Fibroblast of peridontal ligament (primary cell): Measurements from ENCODE around the gene GLIS1.

Source experiments
- DNase-seq: peaks from one replicate; pipeline ENCODE4 v3.0.0-alpha.2; 2010; ENCODE audit errors: extremely low read depth

Gene GLIS1

GRCh38 chr1:53678938-53679825 lies 59.8 kb downstream of the GLIS1 start:
- DNase-seq: no peak

GRCh38 chr1:53678507-53678906 lies 60.5 kb downstream of the GLIS1 start:
- DNase-seq: peak; percentile 31

- no peak for DNase-seq
Observed at GRCh38 chr1:53678046-53678445, 60.9 kb downstream of the GLIS1 start.

DNA sequence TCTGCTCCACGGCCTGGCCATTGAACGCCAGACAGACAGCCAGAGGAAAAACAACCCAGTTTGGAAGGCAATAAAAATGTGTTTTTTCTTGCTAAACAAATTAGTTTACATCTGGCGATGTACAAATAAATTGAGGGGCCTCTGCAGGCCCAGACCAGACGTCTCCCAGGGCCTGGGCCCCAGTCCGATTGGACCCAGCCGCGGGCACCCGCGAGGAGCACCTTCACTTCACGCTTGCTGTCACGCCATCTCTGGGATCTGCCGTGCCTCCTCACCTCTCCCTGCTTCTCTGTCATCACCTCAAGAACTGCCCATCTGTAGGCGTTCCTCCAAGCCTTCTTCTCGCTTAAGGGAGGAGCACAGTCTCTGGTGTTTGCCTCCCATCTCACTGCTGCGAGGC lies 61.5 kb downstream of the GLIS1 start:
- no peak for DNase-seq

- DNase-seq: no peak
Observed at GRCh38 chr1:53672785-53673184, 66.2 kb downstream of the GLIS1 start.

GRCh38 chr1:53672243-53672642 lies 66.7 kb downstream of the GLIS1 start:
- no peak for DNase-seq

DNA sequence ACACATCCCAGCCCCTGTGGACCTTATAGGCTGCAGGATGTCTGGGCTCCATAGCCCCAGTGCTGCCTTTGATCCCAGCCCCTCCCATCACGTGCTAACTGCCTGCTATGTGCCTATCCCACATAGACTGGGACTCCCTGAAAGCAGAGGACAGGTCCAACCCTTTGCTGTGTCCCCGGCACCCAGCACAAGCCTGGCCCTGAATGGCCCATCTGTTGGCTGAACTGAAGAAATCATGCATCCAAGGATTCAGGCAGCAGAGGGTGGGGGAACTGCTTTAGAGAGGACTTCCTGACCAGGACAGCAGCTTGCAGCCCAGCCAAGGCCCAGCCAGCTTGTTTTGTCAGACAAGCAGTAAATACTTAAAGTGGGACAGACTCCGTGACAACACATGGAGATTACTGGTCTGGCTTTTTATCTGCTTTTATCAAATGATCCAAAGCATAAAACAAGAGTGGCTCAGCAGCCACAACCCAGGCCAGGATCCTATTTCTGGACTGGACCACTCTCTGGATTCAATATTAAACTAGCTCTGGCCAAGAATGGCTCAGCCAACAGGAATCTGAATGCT lies 69.3 kb downstream of the GLIS1 start:
- DNase-seq: no peak

- no peak for DNase-seq
Observed at GRCh38 chr1:53666566-53666965, 72.4 kb downstream of the GLIS1 start.

DNA sequence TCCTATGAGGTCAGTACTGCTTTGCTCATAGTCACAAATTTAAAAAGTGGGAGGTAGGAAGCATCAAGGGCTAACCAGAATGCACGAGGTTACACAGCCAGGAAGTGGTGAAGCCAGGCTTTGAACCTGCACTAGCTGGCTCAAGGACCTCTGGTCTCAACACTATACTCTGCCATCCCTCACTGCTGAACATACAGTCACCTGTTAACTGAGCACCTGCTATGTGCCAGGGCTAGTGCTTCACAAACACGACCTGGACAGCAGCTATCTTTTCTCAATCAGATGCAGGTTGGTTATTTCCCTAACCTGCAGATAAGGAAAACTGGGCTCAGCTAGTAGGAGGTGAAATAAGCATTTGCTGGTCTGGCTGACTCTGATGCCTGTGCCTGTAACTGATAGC lies 73.0 kb downstream of the GLIS1 start:
- no peak for DNase-seq

- DNase-seq: no peak
Observed at GRCh38 chr1:53663529-53664300, 75.2 kb downstream of the GLIS1 start.

DNA sequence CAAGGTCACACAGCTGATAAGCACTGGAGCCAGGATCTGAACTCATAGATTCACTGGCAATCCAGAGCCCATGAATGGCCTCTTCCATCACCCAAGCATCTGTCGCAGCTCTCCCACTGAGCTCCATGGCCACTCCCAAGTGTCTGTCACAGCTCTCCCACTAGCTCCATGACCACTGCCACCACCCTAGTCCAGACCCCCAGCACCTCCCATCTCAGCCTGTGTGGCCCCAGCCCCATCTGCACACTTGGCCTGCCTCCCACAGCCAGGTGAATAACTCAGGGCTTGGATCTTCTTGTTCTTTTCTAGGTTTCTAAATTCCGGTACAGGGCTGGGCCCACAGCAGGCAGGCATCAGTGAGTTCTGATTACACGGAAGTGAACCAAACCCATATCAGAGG lies 76.0 kb downstream of the GLIS1 start:
- DNase-seq: no peak

GRCh38 chr1:53662169-53662568 lies 76.8 kb downstream of the GLIS1 start:
- no peak for DNase-seq

DNA sequence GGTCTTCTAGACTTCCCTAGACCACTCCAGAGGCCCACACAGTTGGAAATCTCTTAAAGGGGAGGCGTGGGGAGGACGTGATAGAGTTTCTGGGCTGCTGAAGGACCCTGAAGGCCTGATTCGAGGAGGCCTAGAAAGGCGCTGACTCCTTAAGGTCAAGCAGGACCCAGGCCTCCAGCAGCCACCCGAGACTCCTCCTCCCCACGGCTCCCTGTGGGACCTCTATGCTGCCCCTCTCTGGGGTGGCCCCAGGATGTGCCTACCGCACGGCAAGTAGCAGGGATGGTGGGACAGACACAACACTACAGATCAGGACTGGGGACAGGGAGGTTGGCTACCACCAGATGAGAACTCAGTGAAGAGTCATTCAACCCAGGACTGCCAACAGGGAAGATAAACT lies 77.5 kb downstream of the GLIS1 start:
- no peak for DNase-seq

- no peak for DNase-seq
Observed at GRCh38 chr1:53660666-53661065, 78.3 kb downstream of the GLIS1 start.

DNA sequence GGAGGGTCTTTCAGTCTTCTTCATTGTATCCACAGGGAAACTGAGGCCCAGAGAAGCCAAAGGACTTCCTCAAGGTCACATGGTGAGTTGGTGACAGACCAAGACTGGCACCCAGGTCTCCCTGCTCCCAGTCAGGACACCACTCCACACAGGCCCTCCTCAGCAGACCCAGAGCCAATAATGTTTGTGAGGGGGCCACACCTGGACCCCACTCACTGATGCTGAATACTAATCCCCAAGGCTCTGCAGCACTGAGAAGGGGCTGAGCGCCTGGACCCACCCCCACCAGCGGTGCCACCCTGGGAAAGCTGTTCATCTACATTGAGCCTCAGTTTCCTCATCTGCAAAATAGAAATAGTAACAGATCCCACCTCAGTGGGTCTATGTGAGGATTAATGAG lies 79.5 kb downstream of the GLIS1 start:
- DNase-seq: no peak

- no peak for DNase-seq
Observed at GRCh38 chr1:53658489-53659230, 80.3 kb downstream of the GLIS1 start.

DNA sequence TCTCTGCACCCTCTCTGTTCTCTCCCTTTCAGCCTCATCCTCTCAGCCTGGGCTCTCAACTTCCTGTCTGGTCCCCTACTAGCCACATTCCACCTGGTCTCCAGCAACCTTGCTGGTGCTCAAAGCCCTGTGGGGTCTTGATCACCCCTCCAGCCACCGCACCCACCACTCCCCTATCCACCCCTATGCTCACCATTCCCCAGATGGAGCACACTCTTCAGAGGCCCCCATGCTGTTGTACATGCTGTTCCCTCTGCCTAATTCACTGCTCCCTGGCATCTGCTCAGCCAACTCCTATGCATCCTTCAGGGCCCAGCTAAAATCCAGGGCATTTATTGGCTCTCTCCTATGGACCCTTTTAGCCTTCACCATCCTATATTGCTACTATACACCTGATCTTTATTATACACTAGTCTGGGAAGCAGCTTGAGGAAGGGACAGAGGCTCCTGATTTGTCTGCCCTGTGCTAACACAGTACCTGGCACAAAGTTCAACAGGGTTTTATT lies 81.0 kb downstream of the GLIS1 start:
- no peak for DNase-seq

DNA sequence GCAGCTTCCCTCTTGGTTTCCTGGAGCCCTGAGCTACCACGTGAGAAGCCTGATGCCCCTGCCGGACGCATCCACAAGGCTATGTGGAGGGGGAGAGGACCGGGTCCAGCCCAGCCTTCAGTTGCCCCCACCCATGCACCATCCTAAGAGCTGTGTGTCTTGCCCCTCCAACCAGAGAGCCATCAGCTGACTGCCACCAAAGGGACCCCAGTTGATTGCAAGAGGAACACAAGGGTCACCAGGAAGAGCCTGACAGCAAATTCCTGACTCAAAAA lies 81.5 kb downstream of the GLIS1 start:
- no peak for DNase-seq

DNA sequence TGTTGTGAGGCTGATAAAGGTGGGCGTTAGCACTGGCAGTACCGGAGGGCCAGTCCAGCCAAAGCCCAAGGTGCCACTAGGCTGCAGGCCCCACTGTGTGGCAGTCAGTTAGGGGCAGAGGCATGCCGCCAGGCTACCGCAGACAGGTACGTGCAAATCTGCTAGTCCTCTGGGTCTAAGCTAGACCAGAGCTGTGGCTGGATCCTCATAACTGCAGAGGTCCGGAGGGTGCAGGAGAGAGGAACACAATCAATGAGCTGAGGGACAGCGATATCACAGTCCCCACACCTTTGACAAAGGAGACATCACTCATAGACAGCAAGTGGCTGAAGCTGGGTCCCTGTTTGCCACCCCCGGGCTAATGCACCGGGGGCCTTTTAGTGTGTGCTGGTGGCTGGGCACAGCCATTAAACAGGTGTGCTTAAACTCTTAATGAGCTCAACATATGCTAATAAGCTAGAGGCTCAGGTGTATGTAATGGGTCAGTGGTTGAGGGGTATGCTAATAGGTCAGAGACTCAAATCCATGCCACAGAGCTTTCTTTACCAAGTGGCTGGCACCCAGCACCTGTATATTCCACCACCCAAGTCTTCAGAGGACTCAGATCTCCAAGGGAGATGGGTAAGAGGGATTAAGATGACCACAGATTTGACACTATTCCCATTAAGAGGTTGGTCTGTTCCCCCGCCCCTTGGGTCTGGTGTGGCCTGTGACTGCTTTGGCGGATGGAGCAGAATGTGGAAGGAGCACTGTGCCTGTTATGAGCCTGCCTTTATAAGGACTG lies 82.0 kb downstream of the GLIS1 start:
- DNase-seq: no peak

- peak; percentile 98 for DNase-seq
Observed at GRCh38 chr1:53655931-53656746, 82.8 kb downstream of the GLIS1 start.
